IPS-NIHi11 (cell line): ENCODE results near the gene SYP.
"Not testable (repeated sequence)": the region's sequence is repeated elsewhere in the genome, so short reads cannot be mapped to it uniquely, and the experiment has no call there.

Experiments
- DNase-seq: peaks from one replicate; pipeline ENCODE4 v3.0.0; 2012; ENCODE audit warnings: mixed read lengths, low spot score

Gene SYP

GRCh38 chrX:49166914-49167739 lies 32.9 kb downstream of the SYP start:
- no peak for DNase-seq

- peak; percentile 55 for DNase-seq
Measured at GRCh38 chrX:49165901-49166881, 33.8 kb downstream of the SYP start.

- no peak for DNase-seq
Measured at GRCh38 chrX:49164589-49165360, 35.2 kb downstream of the SYP start.

GRCh38 chrX:49163555-49164419 lies 36.2 kb downstream of the SYP start:
- peak; percentile 68 for DNase-seq

GRCh38 chrX:49162620-49163019 lies 37.4 kb downstream of the SYP start, which contains the start of gene MAGIX:
Gene MAGIX (plus strand): TSS chrX:49162758. CDS start chrX:49162890, 132 bp downstream.
- DNase-seq: no peak

- DNase-seq: no peak
Measured at GRCh38 chrX:49161632-49162031, 38.4 kb downstream of the SYP start.

GRCh38 chrX:49160908-49161307 lies 39.1 kb downstream of the SYP start:
- DNase-seq: no peak

- DNase-seq: no peak
Measured at GRCh38 chrX:49157194-49157593, 42.8 kb downstream of the SYP start.

- peak; percentile 70 for DNase-seq
Measured at GRCh38 chrX:49155900-49156837, 43.8 kb downstream of the SYP start.

- peak; percentile 53 for DNase-seq
Measured at GRCh38 chrX:49155243-49155899, 44.6 kb downstream of the SYP start.

GRCh38 chrX:49153467-49153866 lies 46.5 kb downstream of the SYP start:
- no peak for DNase-seq

GRCh38 chrX:49149291-49149690 lies 50.7 kb downstream of the SYP start:
- not testable (repeated sequence) for DNase-seq

- not testable (repeated sequence) for DNase-seq
Measured at GRCh38 chrX:49148390-49149100, 51.4 kb downstream of the SYP start.

GRCh38 chrX:49147936-49148335 lies 52.1 kb downstream of the SYP start:
- no peak for DNase-seq

- no peak for DNase-seq
Measured at GRCh38 chrX:49147282-49147681, 52.7 kb downstream of the SYP start.

GRCh38 chrX:49143154-49143553 lies 56.8 kb downstream of the SYP start:
- not testable (repeated sequence) for DNase-seq

GRCh38 chrX:49142264-49142663 lies 57.7 kb downstream of the SYP start:
- DNase-seq: not testable (repeated sequence)

GRCh38 chrX:49139713-49140112 lies 60.3 kb downstream of the SYP start:
- no peak for DNase-seq
